A549 (cell line): ENCODE measurements around the gene CLSTN2. TPM values are rescaled to one million over a fixed set of nuclear protein-coding genes. Genes with fewer than 3 reads are reported as not detected.

Experiments used
- ATAC-seq, 2 experiments: fragments of 200-7000 bp in 1 of 2; fragments of >200 bp in 1 of 2; cut with Nextera tagmentation in 1 of 2; cut with Tn5 transposase in 1 of 2; 3 replicates each; pipeline versions ENCODE4 v1.8.0 to v1.9.1; 2018 to 2020; ENCODE audit warnings: mild to moderate bottlenecking in 1 of 2, moderate library complexity in 1 of 2
- CTCF ChIA-PET: fragments of 300-600 bp; sonication (Branson Sonifier 250); formaldehyde crosslinking; extraction: SDS; loops from one replicate; lab custom pipeline; 2021; ENCODE audit warnings: antibody characterized with exemption, inconsistent platforms; lab: Yijun Ruan, JAX
- POLR2A ChIA-PET: fragments of 350-600 bp; formaldehyde crosslinking; extraction: SDS; loops from one replicate; lab custom pipeline; 2021; ENCODE audit warnings: antibody characterized with exemption, inconsistent platforms; lab: Yijun Ruan, JAX
- DNase-seq, 2 experiments: peaks; one replicate each; pipeline versions ENCODE4 v3.0.0 to v3.0.0-alpha.2; 2011 to 2016; ENCODE audit warnings: low read depth in 1 of 2, low spot score in 1 of 2
- FAIRE-seq: peaks from 2 replicates; lab custom pipeline; 2011; peaks lifted over from hg19 to GRCh38; lab: Jason Lieb, UNC
- H3K27ac ChIP-seq, 2 experiments: fragments of >200 bp; sonication (Bioruptor Twin); formaldehyde crosslinking; 3 replicates each; pipeline ENCODE4 v1.5.1; 2016 to 2017
- H3K4me1 ChIP-seq: fragments of >200 bp; sonication (Bioruptor Twin); formaldehyde crosslinking; 3 replicates; pipeline ENCODE4 v1.6.1; 2016
- H3K4me2 ChIP-seq: fragments of >200 bp; sonication (Bioruptor Twin); formaldehyde crosslinking; 3 replicates; pipeline ENCODE4 v1.6.1; 2016
- H3K4me3 ChIP-seq: fragments of >200 bp; sonication (Bioruptor Twin); formaldehyde crosslinking; 3 replicates; pipeline ENCODE4 v1.5.1; 2016
- H3K9me3 ChIP-seq: fragments of >200 bp; sonication (Bioruptor Twin); formaldehyde crosslinking; 3 replicates; pipeline ENCODE4 v1.6.1; 2016
- ATOH8 ChIP-seq: fragments of 250-450 bp; sonication (Bioruptor Pico); IDR thresholded peaks from 2 replicates; pipeline ENCODE4 v1.5.0; 2020; ENCODE audit warnings: low read depth, mild to moderate bottlenecking, moderate library complexity
- BCL3 ChIP-seq: fragments of >200 bp; sonication (Bioruptor Twin); formaldehyde crosslinking; IDR thresholded peaks from 3 replicates; pipeline ENCODE4 v1.6.1; 2016
- CBX2 ChIP-seq: fragments of 200-600 bp; sonication (generic); IDR thresholded peaks from 2 replicates; pipeline ENCODE4 v1.6.1; 2016; ENCODE audit warnings: low read depth, mild to moderate bottlenecking, borderline replicate concordance
- CEBPB ChIP-seq, 2 experiments: fragments of >200 bp in 1 of 2; sonication (Bioruptor Twin) in 1 of 2; formaldehyde crosslinking in 1 of 2; IDR thresholded peaks; 2 replicates each; pipeline ENCODE4 v1.6.1; 2012 to 2016
- CHD4 ChIP-seq: fragments of 200-600 bp; sonication (generic); IDR thresholded peaks from 2 replicates; pipeline ENCODE4 v1.6.1; 2016; ENCODE audit warnings: antibody characterized with exemption, mild to moderate bottlenecking, borderline replicate concordance
- FOSB ChIP-seq: fragments of 250-450 bp; sonication (Bioruptor Pico); IDR thresholded peaks from 2 replicates; pipeline ENCODE4 v1.5.0; 2020; ENCODE audit warnings: mild to moderate bottlenecking, moderate library complexity
- FOSL2 ChIP-seq, 2 experiments: fragments of 450-650 bp in 1 of 2; fragments of >200 bp in 1 of 2; sonication (Bioruptor Twin) in 1 of 2; formaldehyde crosslinking; IDR thresholded peaks; 2 replicates each; pipeline versions ENCODE4 v1.5.0 to v1.6.1; 2016 to 2020; ENCODE audit warnings: mild to moderate bottlenecking in 1 of 2, moderate library complexity in 1 of 2
- FOXS1 ChIP-seq: fragments of 250-450 bp; sonication (Bioruptor Pico); IDR thresholded peaks from 2 replicates; pipeline ENCODE4 v1.5.0; 2020; ENCODE audit warnings: mild to moderate bottlenecking, moderate library complexity
- GATA3 ChIP-seq: IDR thresholded peaks from 2 replicates; pipeline ENCODE4 v1.6.1; 2012; ENCODE audit warnings: borderline replicate concordance
- HDAC2 ChIP-seq: fragments of 200-600 bp; sonication (generic); IDR thresholded peaks from 2 replicates; pipeline ENCODE4 v1.6.1; 2016
- HEYL ChIP-seq: fragments of 250-450 bp; sonication (Bioruptor Pico); IDR thresholded peaks from 2 replicates; pipeline ENCODE4 v1.8.0; 2021; ENCODE audit warnings: mild to moderate bottlenecking, moderate library complexity
- HOXA7 ChIP-seq: fragments of 250-450 bp; sonication (Bioruptor Pico); IDR thresholded peaks from 2 replicates; pipeline ENCODE4 v1.5.0; 2020; ENCODE audit warnings: mild to moderate bottlenecking, moderate library complexity
- HOXB13 ChIP-seq: fragments of 250-450 bp; sonication (Bioruptor Pico); IDR thresholded peaks from 2 replicates; pipeline ENCODE4 v1.5.0; 2020; ENCODE audit warnings: low read depth, mild to moderate bottlenecking, moderate library complexity
- JUN ChIP-seq, 2 experiments: fragments of >200 bp; sonication (Bioruptor Twin); formaldehyde crosslinking; IDR thresholded peaks; 2 replicates in 1 of 2; 3 replicates in 1 of 2; pipeline ENCODE4 v1.6.1; 2016 to 2017
- JUNB ChIP-seq: fragments of >200 bp; sonication (Bioruptor Twin); formaldehyde crosslinking; IDR thresholded peaks from 2 replicates; pipeline ENCODE4 v1.6.1; 2016
- KDM1A ChIP-seq: fragments of 200-600 bp; sonication (generic); IDR thresholded peaks from 2 replicates; pipeline ENCODE4 v1.6.1; 2016; ENCODE audit warnings: low read depth, mild to moderate bottlenecking
- MAFK ChIP-seq: fragments of 450-650 bp; IDR thresholded peaks from 2 replicates; pipeline ENCODE4 v1.6.1; 2014; ENCODE audit not compliant: partially characterized antibody
- MYC ChIP-seq: IDR thresholded peaks from 2 replicates; pipeline ENCODE4 v1.6.1; 2012; ENCODE audit warnings: mild to moderate bottlenecking, inconsistent platforms, low read length, improper control_type of control experiment, borderline replicate concordance
- NFE2L2 ChIP-seq: fragments of 150-350 bp; conservative IDR thresholded peaks from 2 replicates; pipeline ENCODE4 v1.6.1; 2014; ENCODE audit warnings: low read length
- NPAS2 ChIP-seq: fragments of 250-450 bp; sonication (Bioruptor Pico); IDR thresholded peaks from 2 replicates; pipeline ENCODE4 v1.8.0; 2022; ENCODE audit warnings: mild to moderate bottlenecking, moderate library complexity, borderline replicate concordance
- NR3C1 ChIP-seq: fragments of >200 bp; sonication (Bioruptor Twin); formaldehyde crosslinking; IDR thresholded peaks from 3 replicates; pipeline ENCODE4 v1.6.1; 2017
- POLR2A ChIP-seq: IDR thresholded peaks from 2 replicates; pipeline ENCODE4 v1.6.1; 2012; ENCODE audit warnings: mild to moderate bottlenecking, low read length
- RARB ChIP-seq: fragments of 250-450 bp; sonication (Bioruptor Pico); IDR thresholded peaks from 2 replicates; pipeline ENCODE4 v1.8.0; 2021; ENCODE audit warnings: mild to moderate bottlenecking, moderate library complexity
- RCOR1 ChIP-seq: fragments of 150-350 bp; IDR thresholded peaks from 2 replicates; pipeline ENCODE4 v1.6.1; 2014; ENCODE audit warnings: antibody characterized with exemption, low read length, low read depth
- RFX5 ChIP-seq: fragments of 450-650 bp; IDR thresholded peaks from 2 replicates; pipeline ENCODE4 v1.7.1; 2014; ENCODE audit warnings: antibody characterized with exemption, mild to moderate bottlenecking, moderate library complexity
- SMC3 ChIP-seq: fragments of >200 bp; sonication (Bioruptor Twin); formaldehyde crosslinking; IDR thresholded peaks from 3 replicates; pipeline ENCODE4 v1.6.1; 2018; ENCODE audit warnings: inconsistent platforms
- SREBF2 ChIP-seq: fragments of 450-650 bp; IDR thresholded peaks from 2 replicates; pipeline ENCODE4 v1.6.1; 2014; ENCODE audit warnings: mild to moderate bottlenecking, moderate library complexity
- TP53 ChIP-seq: fragments of 250-450 bp; sonication (Bioruptor Pico); IDR thresholded peaks from 2 replicates; pipeline ENCODE4 v1.5.0; 2021; ENCODE audit warnings: mild to moderate bottlenecking, moderate library complexity
- USF2 ChIP-seq: fragments of 450-650 bp; IDR thresholded peaks from 2 replicates; pipeline ENCODE4 v1.6.1; 2014; ENCODE audit warnings: antibody characterized with exemption
- ZSCAN20 ChIP-seq: fragments of 250-450 bp; sonication (Bioruptor Pico); IDR thresholded peaks from 2 replicates; pipeline ENCODE4 v1.8.0; 2022; ENCODE audit warnings: mild to moderate bottlenecking, moderate library complexity
- WGBS: methylation state at CpG from one replicate; pipeline ENCODE4 v1.1.6; 2017; ENCODE audit errors: missing lambda C conversion rate; 5-methylcytosine and 5-hydroxymethylcytosine counted together
- polyA plus RNA-seq, 4 experiments: library from polyadenylated mRNA; depleted of rRNA in 3 of 4; stranded (reverse); fragments of >200 nt; fragmentation: RNase III in 1 of 4; extraction: RNeasy Plus Mini Kit Qiagen cat#74134 plus additional on column Dnase treatment in 1 of 4; gene quantifications; 2 replicates in 3 of 4; 3 replicates in 1 of 4; pipeline ENCODE4 v1.2.3, GENCODE V29; 2011 to 2017

CLSTN2 gene
- polyA plus RNA-seq, 2 of the 4 experiments (the other 2 are of a cell fraction), result 0.03 to 0.04 TPM

DNA sequence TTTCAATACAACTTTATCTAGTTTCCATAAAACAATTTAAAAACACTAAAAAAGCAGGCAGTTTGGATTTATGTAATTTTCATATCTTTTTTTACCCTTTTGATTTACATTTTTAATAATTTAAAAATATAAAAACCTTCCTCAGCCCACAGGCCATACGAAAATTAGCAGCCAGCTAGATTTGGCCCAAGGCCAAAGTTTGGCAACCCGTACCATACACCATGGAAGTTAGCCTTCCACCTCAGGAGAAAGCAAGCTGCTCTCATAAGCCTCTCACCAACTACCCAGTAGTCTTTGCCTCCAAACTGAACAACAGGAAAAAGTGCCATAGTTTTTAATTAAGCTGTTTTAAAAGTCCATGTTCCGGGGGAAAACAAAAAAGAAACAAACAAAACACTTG is 635.6 kb downstream of the CLSTN2 start:
- ChIA-PET CTCF (no interaction called here), POLR2A (no interaction called here)
- TF ChIP-seq NR3C1, result no peak
- TF ChIP-seq RARB (CRISPR knock-in tag), result no peak
- TF ChIP-seq USF2, result no peak
- no peak for TF ChIP-seq JUNB
- no peak for TF ChIP-seq HOXB13 (CRISPR knock-in tag)
- no peak for TF ChIP-seq MAFK
- no peak overlapping the region for H3K4me3 ChIP-seq
- H3K9me3 ChIP-seq, result no peaks in the 10 kb centered on the region
- ATAC-seq (no peak), DNase-seq (no peak), FAIRE-seq (no peak)
- H3K4me1 ChIP-seq, result no peaks in the 10 kb centered on the region
- WGBS, result 12% methylated on average over 3 of the region's 3 CpGs
- H3K4me2 ChIP-seq, result no peak overlapping the region
- no peak overlapping the region for H3K27ac ChIP-seq

DNA sequence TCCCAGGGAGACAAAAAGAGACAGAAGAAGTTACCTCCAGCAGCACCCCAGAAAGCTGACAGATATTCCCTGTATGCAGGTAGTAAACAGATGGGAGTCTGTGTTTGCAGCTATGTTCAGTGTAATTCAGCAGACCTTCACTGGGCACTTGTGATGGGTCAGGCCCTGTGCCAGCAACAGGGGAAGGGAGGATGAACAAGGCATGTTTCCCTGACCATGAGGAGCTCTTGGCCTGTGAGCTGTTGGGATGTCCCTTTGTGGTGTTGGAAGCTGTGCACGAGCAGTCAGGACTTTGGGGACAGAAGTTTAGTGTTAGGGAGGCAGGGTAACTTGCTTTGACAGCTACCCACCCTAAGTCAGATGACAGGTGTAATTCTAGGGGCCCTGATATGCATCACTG is 636.9 kb downstream of the CLSTN2 start:
- POLR2A ChIA-PET, result no interaction called here
- CTCF ChIA-PET, result no interaction called here

DNA sequence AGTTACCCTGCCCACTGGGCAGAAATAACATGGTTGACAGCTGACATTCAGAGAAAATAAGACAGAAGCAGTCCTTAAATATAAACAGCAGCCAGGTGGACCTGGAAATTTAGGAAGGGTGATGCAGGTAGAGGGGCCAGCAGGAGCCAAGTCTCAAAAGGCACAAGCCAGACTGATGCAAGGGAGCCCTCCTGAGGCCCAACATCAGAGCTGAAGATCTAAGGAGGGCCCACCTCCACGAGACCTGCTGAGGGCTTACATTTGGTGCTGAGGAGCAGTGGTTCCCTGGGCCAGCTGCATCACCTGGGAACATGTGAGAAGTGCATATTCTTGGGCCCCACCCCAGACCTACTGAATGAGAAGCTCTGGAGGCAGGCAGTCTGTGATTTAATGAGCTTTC is 637.3 kb downstream of the CLSTN2 start:
- WGBS, result 0% methylated on average over 1 of the region's 1 CpG
- Histone ChIP-seq H3K4me3 (no peak overlapping the region), H3K9me3 (no peaks in the 10 kb centered on the region), H3K4me2 (no peak overlapping the region), H3K27ac (no peak overlapping the region), H3K4me1 (no peaks in the 10 kb centered on the region)
- FAIRE-seq, result no peak
- TF ChIP-seq KDM1A (no peak), ATOH8 (CRISPR knock-in tag) (no peak), FOSB (no peak), NPAS2 (CRISPR knock-in tag) (no peak), MYC (no peak), CHD4 (no peak), SREBF2 (no peak), MAFK (no peak), JUN (IDR thresholded peaks at IDR 0.05) (no peak), NFE2L2 (no peak), HEYL (CRISPR knock-in tag) (no peak), JUNB (no peak), RCOR1 (no peak), RFX5 (no peak)
- CTCF ChIA-PET, result no interaction called here
- POLR2A ChIA-PET, result no interaction called here
- no peak for DNase-seq
- ATAC-seq, result no peak

More for the DNA sequence above, 636.9 kb downstream of the CLSTN2 start:
- no peak overlapping the region for H3K4me2 ChIP-seq
- FAIRE-seq (no peak), DNase-seq (no peak), ATAC-seq (no peak)
- no peak overlapping the region for H3K27ac ChIP-seq
- no peak overlapping the region for H3K4me3 ChIP-seq
- H3K4me1 ChIP-seq, result no peaks in the 10 kb centered on the region
- H3K9me3 ChIP-seq, result no peaks in the 10 kb centered on the region
- WGBS, result 0% methylated on average over 1 of the region's 1 CpG
- no peak for TF ChIP-seq HEYL (CRISPR knock-in tag)
- no peak for TF ChIP-seq NFE2L2
- no peak for TF ChIP-seq CEBPB (IDR thresholded peaks at IDR 0.05)
- no peak for TF ChIP-seq FOXS1 (CRISPR knock-in tag)
- TF ChIP-seq ZSCAN20 (CRISPR knock-in tag), result no peak
- TF ChIP-seq FOSB, result no peak
- no peak for TF ChIP-seq SMC3
- TF ChIP-seq MAFK, result no peak
- no peak for TF ChIP-seq TP53 (CRISPR knock-in tag)
- TF ChIP-seq FOSL2 (IDR thresholded peaks at IDR 0.05), result no peak
- TF ChIP-seq FOSL2 (CRISPR knock-in tag; IDR thresholded peaks at IDR 0.05), result no peak
- no peak for TF ChIP-seq RFX5
- TF ChIP-seq NR3C1, result no peak
- TF ChIP-seq CBX2, result no peak
- no peak for TF ChIP-seq POLR2A
- no peak for TF ChIP-seq HOXA7 (CRISPR knock-in tag)
- no peak for TF ChIP-seq BCL3
- TF ChIP-seq JUNB, result no peak
- TF ChIP-seq GATA3, result no peak
- no peak for TF ChIP-seq HDAC2
